ENCODE measurements around the gene IGFL2.

DNA sequence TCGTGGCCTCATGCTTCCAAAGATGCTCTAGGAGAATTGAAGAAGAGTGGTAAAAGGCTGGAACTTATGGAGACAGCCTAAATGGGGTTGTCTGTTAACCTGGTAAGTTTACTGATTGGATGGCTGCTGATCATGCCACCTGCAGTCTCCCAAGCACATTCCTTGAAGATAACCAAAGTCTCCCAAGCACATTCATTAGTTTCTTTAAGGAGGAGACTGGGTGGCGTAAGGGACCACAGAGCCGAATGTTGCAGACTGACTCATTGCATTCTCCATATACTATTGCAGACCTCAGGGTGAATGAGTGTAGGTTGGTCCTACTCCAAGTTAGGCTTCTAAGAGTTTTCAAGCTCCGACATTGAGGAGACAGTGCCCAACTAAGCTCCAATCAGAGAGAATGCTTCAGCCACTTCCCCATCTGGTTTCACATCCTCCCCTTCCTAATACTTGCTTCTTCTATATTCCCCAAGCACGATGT, 23.4 kb upstream of the IGFL2 start, which contains the start of gene IGFL3:
- TF ChIP-seq, protein P1, sequence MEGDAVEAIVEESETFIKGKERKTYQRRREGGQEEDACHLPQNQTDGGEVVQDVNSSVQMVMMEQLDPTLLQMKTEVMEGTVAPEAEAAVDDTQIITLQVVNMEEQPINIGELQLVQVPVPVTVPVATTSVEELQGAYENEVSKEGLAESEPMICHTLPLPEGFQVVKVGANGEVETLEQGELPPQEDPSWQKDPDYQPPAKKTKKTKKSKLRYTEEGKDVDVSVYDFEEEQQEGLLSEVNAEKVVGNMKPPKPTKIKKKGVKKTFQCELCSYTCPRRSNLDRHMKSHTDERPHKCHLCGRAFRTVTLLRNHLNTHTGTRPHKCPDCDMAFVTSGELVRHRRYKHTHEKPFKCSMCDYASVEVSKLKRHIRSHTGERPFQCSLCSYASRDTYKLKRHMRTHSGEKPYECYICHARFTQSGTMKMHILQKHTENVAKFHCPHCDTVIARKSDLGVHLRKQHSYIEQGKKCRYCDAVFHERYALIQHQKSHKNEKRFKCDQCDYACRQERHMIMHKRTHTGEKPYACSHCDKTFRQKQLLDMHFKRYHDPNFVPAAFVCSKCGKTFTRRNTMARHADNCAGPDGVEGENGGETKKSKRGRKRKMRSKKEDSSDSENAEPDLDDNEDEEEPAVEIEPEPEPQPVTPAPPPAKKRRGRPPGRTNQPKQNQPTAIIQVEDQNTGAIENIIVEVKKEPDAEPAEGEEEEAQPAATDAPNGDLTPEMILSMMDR (conservative IDR thresholded peaks at IDR 0.05) = no peak
- no peak for TF ChIP-seq EZH2 (IDR thresholded peaks at IDR 0.05; ENCODE audit: low read depth)
